Measurements from ENCODE around the gene PLEKHA6.

Gene PLEKHA6, protein sequence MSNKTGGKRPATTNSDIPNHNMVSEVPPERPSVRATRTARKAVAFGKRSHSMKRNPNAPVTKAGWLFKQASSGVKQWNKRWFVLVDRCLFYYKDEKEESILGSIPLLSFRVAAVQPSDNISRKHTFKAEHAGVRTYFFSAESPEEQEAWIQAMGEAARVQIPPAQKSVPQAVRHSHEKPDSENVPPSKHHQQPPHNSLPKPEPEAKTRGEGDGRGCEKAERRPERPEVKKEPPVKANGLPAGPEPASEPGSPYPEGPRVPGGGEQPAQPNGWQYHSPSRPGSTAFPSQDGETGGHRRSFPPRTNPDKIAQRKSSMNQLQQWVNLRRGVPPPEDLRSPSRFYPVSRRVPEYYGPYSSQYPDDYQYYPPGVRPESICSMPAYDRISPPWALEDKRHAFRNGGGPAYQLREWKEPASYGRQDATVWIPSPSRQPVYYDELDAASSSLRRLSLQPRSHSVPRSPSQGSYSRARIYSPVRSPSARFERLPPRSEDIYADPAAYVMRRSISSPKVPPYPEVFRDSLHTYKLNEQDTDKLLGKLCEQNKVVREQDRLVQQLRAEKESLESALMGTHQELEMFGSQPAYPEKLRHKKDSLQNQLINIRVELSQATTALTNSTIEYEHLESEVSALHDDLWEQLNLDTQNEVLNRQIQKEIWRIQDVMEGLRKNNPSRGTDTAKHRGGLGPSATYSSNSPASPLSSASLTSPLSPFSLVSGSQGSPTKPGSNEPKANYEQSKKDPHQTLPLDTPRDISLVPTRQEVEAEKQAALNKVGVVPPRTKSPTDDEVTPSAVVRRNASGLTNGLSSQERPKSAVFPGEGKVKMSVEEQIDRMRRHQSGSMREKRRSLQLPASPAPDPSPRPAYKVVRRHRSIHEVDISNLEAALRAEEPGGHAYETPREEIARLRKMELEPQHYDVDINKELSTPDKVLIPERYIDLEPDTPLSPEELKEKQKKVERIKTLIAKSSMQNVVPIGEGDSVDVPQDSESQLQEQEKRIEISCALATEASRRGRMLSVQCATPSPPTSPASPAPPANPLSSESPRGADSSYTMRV

DNA sequence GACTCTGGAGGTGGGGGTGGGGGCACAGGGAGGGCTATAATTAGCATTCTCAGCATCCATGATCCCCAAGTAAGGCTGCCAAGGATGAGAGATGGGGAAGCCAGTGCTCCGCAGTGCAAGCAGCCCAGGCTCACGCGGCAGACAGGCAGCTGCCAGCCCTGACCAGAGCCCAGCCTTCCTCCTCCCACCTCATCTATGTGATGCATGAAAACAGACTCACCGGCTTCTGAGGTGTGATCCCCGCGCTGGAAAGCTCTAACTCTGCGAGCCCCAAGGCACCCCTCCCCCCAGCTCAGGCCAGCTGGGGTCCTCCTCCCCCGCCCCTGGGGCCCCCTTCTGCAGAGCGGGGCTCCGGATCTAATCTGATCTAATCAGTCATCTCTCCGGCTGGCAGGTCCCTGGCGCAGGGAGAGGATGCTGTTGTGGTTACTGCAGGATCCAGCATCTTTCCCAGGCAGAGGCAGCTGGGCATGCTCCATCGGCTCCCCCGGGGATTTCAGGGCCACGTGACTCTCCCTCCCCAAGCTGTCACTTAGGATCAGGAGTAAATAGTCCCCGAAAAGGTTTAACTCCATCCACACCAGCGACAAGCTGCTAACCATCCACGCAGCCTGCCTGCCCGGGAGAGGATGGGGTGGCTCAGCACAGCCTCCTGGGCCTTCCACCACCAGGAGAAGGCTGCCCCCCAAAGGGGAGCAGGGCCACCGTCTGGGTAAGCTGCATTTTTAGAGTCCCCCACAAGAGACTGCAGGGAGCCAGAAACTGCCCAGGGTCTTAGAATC, at the start of gene PLEKHA6:
PLEKHA6 (minus strand) TSS at position 456 of the 782 bp plus-strand sequence. CDS start 86,202 bp downstream, outside the sequence.
- DNase-seq = no peak

DNA sequence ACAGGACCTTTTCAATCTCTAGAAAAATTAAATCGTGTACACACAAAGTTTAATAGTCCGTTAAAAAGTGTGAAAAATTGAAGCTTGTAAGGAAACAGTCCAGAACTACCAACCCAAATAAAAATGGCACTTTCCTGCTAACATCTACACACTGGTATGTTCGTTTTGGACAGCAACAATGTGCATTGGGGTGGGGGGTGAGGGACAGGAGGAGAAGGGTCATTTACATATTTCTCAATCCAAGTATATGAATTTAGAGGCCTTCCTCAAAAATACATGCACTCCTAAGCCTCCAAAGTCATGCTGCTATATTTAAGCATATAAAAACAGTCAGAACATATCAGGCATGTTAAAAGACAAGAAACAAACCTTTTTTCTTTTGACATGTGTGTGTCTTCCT, 49.4 kb upstream of the PLEKHA6 start:
- no peak for DNase-seq

DNA sequence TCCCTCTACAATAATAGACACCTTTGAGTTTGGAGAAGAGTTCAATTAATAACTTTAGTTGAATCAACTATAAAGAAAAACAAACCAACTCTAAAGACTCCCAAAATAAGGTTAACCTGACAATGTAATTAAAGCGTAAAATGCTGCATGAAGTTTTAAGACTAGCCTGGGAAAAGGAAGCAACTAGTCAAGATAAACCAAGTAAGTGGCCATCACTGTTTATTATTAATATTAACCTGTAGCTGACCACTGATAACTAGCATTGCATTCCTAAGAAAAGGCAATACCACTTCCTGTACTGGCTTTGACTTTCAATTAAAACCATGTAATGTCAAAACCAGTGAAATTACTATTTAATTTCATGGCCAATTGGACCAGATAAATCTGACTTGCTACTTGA, 48.9 kb upstream of the PLEKHA6 start:
- DNase-seq = no peak

DNA sequence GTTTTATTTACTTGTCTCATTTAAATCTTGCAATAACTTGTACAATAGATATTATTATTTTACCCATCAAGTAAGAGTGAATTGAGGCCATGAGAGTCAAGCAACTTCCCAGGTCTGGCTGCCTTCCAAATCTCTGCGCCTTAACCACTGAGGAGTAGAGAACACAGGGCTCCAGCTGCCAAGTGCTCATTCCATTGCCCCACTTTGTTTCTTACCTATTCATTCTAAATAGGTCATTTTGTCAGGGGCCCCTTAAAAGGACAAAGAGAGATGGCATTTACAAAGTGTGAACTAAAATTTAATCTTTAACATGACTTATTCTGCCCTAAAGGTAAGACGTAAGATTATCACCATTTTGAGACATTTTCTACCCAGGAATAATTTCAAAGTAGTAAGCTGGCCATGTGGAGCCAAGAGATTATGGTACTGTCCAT, 48.4 kb upstream of the PLEKHA6 start:
- no peak for DNase-seq

DNA sequence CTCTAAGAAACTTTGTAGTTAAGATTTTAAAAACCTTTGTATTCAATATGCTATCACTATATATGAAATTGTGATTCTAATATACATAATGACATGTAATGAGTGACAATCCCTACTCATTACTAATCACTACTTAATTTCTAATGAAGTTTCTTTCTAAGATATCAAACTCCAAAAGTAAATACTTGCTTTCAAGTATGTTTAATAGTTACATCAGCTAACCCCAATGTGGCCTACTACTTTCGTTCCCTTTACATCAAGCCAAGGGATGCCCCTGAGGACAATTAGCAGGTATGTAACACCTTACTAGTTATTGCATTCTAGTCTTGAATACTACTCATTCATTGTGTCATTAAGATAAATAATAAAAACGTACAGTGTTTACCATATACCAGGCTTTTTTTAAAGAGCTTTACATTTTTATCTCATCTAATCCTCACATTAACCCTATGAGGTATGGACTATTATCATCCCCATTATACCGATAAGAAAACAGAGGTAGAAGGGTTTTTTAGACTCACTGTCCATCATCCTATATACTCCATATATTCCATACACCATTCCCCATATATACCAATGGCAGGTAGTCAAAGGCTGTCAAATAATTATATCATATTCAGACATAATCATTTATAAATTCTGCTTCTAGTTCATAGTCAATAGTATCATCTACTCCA, 47.7 kb upstream of the PLEKHA6 start:
- DNase-seq = no peak

DNA sequence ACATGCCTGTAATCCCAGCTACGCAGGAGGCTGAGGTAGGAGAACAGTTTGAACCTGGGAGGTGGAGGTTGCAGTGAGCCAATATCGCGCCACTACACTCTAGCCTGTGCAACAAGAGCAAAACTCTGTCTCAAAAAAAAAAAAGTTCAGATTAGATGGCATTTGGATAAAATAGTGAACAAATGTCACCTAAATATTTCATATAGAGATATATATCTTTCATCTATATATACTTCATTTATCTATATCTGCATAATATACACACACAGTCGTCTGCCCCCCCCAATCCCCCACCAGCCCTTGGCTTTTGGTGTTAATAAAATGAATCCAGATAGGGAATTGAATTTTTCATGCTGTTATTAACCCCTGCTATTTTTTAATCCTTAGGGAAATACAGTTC, 46.9 kb upstream of the PLEKHA6 start:
- no peak for DNase-seq

DNA sequence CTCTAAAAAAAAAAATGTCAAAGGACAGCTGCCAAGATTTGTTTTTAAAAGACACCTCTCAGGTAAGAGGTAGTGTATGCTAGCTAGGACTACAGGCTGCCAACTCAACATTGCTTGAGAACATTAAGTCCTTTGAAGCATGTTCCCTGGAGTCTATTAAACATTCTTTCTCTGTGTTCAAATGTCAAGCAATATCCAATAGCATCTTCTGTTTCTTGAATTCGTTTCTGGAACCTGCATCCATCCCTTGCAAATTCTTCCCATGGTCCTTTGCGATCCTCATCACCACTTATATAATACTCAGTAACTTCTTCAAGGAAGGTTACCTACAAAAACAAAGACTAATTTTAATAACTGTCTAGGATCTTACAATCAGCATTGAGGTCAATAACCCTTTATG, 46.3 kb upstream of the PLEKHA6 start:
- no peak for DNase-seq

DNA sequence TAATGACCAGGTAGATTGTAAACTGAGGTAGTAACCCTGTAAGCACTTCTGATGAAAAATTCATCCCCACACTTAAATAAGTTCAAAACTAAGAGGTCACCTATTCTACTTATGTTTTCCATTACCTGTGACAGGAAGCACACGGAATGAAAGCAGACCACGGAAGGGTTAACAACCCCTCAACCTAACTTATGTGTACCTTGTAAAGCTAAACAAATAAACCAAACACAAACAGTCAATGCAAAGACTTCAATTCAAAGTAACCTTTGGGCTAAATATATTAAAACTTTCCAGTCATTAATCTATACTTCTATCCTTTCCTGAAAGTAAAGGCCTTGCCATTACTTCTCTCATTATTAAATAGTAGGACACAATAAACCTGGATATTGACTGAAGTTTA, 44.9 kb upstream of the PLEKHA6 start:
- DNase-seq = no peak

DNA sequence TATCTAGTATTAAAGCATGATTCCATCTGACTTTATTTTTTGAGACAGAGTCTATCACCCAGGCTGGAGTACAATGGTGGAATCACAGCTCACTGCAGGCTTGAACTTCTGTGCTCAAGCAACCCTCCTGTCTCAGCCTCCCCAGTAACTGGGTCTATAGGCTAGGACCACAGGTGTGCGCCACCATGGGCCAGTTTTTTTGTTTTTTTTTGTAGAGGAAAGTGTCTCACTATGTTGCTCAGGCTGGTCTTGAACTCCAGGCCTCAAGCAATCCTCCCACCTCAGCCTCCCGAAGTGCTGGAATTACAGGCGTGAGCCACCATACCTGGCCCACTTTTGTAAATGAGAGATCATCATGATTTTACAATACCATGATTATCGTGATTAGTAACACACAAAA, 42.7 kb upstream of the PLEKHA6 start:
- DNase-seq = no peak

DNA sequence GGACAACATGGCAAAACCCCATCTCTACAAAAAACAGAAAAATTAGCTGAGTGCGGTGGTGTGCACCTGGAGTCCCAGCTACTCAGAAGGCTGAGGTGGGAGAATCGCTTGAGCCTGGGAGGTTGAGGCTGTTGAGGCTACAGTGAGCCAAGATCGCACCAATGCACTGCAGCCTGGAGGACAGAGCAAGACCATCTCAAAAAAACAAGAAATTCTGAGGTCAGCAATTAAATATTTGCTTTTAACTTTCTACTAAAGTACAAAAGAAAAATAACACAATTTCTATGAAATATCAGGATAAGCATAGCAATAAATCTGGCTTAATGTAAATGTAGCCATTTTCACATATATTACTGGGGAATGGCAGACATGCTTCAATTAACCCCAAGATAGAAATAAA, 42.0 kb upstream of the PLEKHA6 start:
- no peak for DNase-seq

DNA sequence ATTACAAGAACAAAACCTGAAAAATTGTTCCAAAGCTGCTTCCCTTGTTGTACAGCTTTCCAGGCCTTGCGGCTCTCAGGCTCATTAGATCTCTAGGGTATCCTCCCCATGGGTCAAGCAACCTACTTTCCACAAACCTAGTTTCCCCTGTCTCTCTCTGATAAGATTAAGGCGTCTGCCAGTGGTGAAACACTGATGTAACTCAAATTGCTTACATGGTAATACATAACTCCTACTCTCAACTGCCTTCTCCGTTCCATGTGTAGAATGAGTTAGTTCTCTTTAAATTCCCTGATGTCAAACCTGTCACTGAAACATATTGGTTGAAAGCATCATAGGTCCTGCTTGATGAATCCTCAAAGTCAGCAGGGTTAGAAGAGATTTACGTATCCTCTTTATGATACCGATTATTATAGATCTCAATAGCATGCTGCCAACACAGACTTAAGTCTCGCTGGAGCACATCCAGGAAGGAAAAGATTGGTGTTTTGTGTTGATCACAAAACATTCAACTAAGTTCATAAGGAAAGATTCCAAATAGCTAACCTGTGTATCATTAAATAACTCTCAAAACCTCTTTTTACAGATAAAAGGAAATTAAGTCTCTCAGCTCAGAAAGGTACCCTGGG, 41.3 kb upstream of the PLEKHA6 start:
- DNase-seq = no peak

DNA sequence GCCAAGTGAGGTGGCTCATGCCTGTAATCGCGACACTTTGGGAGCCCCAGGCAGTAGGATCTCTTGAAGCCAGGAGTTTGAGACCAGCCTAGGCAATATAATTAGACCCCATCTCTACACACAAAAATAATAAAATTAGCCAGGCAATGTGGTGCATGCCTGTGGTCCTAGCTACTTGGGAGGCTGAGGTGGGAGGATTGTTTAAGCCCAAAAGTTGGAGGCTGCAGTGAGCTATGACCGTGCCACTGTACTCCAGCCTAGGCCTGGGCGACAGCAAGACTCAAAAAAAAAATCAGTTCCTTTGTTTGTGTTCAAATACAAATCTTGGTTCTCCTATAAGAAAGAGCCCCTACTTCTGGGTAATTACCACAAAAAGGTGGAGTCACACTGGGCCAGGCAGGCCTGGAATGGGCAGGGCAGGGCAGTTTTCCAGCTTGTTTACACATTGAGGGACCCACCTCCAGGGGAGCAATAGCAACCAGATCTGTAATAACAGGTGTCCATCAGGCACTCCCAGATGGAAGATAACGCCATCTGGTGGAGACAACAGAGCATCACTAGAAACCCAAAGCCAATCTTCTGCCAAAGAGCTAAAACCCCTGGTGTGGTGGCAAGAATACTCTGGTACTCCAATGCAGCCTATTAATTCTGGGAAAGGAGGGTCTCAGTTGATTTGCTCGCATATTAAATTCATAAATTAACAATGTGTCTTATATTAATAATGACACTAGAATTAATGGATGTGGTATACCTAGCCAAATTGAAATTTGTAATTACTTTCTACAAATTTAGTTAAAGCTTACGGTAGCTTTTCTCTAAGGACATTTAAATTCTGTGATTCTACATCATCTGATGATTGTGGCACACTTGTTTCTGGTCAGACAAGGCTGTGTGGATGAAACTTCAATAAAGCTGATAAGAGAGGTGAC, 38.7 kb upstream of the PLEKHA6 start:
- DNase-seq = no peak

DNA sequence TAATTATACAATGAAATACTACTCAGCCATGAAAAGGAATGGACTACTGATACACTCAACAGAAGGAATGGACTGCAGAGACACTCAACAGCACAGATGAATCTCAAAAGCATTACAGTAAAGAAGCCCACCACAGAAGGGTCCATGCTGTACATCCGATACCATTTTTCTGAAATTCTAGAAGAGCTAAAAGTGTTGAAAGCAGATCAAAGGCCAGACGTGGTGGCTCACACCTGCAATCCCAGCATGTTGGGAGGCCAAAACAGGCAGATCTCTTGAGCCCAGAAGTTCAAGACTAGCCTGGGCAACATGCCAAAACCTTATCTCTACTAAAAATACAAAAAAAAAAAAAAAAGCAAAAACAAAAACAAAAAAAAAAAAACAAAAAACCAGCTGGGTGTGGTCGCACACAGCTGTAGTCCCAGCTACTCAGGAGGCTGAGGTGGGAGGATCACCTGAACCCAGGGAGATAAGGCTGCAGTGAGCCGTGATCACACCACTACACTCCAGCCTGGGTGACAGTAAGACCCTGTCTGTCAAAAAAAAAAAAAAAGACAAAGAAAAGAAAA, 36.4 kb upstream of the PLEKHA6 start:
- DNase-seq = no peak

DNA sequence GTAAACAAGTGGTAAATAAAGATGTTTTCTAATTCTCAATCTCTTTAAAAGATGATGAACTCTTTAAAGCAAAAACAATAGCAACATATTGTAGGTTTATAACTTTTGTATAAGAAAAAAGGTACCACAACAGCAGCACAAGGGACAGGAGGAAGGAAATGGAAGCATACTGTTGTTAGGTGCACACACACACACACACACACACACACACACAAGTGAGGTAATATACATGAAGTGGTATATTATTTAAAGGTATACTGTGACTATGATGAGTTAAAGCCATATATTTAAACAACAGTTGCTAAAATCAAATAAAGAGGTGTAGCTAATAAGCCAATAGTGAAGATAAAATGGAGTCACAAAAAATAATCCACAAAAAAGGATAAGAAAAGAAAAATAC, 31.9 kb upstream of the PLEKHA6 start:
- no peak for DNase-seq

DNA sequence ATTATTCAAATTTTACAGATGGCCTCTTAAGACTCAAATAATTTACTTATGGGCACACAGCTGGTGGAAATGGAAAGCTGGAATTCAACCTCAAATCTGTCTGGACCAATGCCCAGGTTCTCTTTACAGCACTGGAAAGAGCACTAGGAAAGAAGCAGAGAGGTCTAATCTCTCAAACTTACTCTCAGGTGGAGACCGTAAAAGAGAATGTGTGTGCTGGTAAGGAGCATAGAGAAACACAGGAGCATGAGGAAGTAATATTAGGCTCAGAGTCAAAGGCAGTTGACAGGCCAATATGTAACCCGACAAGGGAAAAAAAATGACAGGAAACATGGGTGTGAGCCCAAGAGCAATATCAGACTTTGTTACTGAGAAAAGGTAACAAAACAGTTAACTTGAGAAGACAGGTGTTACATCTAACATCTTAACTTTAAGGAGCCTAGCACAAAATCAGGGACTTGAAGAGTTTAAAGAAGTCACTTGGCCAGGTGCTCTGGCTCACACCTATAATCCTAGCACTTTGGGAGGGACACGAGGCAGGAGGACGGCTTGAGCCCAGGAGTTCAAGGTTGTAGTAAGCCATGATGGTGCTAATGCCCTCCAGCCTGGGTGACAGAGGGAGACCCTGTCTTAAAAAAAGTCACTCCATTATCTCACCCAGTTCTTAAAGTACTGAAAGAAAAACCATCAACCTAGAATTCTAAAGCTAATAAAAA, 31.2 kb upstream of the PLEKHA6 start:
- no peak for DNase-seq

DNA sequence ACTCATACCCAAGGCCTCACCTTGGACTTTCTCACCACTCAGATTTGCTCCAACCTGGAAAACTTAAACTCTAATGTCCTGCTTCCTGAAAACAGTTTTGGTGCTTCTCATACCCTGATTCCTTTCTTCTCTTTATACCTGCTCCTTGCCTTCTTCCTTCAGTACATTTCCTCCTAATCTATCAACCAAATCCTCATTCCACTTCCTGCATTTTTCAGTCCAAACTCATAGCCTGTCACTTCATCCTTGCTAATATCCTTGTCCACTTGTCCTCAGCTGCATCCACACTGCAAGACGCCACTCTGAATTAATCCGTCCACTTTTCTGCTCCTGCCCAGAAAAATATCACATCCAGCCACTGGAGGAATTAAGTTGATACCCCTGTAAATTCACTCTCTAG, 26.0 kb upstream of the PLEKHA6 start:
- DNase-seq = no peak

DNA sequence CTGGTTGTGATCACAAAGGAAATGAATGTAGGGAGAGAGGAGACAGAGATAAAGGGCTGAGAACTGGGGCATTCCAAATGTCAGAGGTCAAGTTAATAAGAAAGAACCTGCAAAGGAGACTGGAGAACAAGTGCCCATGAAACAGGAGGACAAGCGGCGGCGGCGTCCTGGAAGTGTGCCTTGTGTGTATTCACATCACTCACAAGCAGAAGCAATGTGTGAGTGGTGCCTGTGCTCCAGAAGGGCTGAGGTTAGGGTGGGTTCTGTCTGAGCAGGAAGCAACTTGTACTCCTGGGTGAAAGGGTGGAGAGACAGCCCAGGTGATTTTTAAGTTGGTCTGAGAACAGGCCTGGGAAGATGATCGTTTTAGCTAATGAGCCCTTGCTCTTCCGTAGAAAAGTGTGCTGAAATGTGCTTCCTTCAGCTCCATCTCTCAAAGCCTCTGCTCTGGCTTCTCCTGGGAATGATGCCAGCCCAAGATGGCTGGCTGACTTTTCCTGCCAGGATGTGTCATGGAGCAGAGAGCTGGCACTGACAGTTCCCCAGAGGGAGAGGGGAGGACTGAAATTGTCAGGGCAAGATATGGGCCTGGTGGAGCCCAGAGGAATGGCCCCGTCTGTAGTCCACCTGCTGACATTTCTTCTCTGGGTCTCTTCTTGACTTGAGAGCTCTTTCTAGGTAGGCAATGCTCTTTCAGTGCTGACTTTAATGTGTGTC, 25.1 kb upstream of the PLEKHA6 start:
- DNase-seq = no peak

DNA sequence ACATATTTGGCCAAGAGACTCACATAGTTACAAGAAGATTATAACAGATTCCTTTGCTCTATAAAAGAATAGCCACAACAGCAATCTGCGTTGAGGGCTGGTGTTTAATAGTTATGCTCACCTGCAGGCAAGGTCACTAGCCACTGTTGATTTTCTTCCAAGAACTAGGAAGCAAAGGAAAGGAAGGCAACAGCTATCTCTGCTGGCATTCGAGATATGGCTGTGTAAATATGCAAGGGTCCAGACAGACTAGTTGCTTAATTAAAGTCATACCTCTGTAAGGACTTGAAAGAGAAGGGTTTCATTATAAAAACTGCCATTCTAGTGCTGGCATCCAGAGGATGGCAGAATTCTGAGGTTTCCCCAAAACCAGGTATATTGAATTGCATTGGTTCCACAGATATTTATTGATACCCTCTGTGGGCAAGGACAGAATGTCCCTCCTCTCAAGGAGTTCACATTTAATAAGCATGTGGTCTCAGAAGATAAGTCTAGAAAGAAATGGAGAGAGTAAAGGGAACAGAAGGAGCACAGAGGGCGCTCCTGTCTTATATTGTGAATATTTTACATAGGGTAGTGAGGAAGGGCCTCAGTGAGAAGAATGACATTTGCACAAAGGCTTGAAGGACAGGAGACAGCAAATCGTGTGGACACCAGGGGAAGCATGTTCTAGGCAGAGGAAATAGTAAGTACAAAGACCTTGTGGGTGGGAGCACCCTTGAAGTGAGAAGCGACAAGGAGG, 23.6 kb upstream of the PLEKHA6 start:
- no peak for DNase-seq
